Heart right ventricle (tissue), 16 donors: ENCODE results near the gene CD8A. TPM values are rescaled to one million over a fixed set of nuclear protein-coding genes. Genes with fewer than 3 reads are reported as not detected.

ENCODE experiments used
- ATAC-seq, 8 donors: fragments of 200-7000 bp; cut with Tn5 transposase; one replicate each; pipeline ENCODE4 v1.9.1; 2020; ENCODE audit warnings: mild to moderate bottlenecking in 8 of 8, moderate library complexity in 8 of 8, moderate number of reproducible peaks in 1 of 8
- DNase-seq, 2 donors: peaks; one replicate each; pipeline ENCODE4 v3.0.0-alpha.2; 2020
- H3K27ac ChIP-seq, 10 donors: fragments of 200-600 bp; sonication (generic) in 2 of 10; one replicate each; pipeline versions ENCODE4 v1.5.0 to v1.8.0; 2020 to 2022; ENCODE audit warnings: mild to moderate bottlenecking in 3 of 10
- H3K27me3 ChIP-seq, 7 donors: fragments of 200-600 bp; one replicate each; pipeline ENCODE4 v1.8.0; 2021 to 2022; ENCODE audit warnings: mild to moderate bottlenecking in 2 of 7
- H3K36me3 ChIP-seq, 9 donors: fragments of 200-600 bp; sonication (generic) in 1 of 9; one replicate each; pipeline versions ENCODE4 v1.5.0 to v1.8.0; 2020 to 2022; ENCODE audit warnings: mild to moderate bottlenecking in 2 of 9
- H3K4me1 ChIP-seq, 9 donors: fragments of 200-600 bp; sonication (generic) in 1 of 9; one replicate each; pipeline versions ENCODE4 v1.5.0 to v1.8.0; 2020 to 2022; ENCODE audit warnings: mild to moderate bottlenecking in 4 of 9
- H3K4me3 ChIP-seq, 10 donors: fragments of 200-600 bp; sonication (generic) in 2 of 10; one replicate each; pipeline versions ENCODE4 v1.5.0 to v1.8.0; 2020 to 2022; ENCODE audit warnings: mild to moderate bottlenecking in 7 of 10, moderate library complexity in 2 of 10
- H3K9me3 ChIP-seq, 11 donors: fragments of 200-600 bp in 10 of 11; sonication (generic) in 2 of 11; one replicate each; pipeline versions ENCODE4 v1.5.0 to v1.8.0; 2013 to 2022; ENCODE audit warnings: mild to moderate bottlenecking in 2 of 11, control low read depth in 1 of 11, moderate library complexity in 1 of 11
- WGBS, 2 donors: extraction: QIAGEN DNeasy Blood & Tissue Kit; methylation state at CpG; one replicate each; pipeline ENCODE4 v1.1.7; 2013; ENCODE audit warnings: inconsistent platforms in 1 of 2; 5-methylcytosine and 5-hydroxymethylcytosine counted together
- intact Hi-C, 10 donors: fragments of 100-400 bp; cut with DNase I; formaldehyde crosslinking; loops; one replicate each; pipeline versions ENCODE4 v1.11.1 to v1.14.2; 2022
- polyA plus RNA-seq, 2 donors: library from polyadenylated mRNA; stranded (reverse); fragments of 200-250 nt; gene quantifications; one replicate each; pipeline ENCODE4 v1.2.3, GENCODE V29; 2013
- total RNA-seq, 10 donors: library from RNA; stranded (reverse); fragmentation: NEBNext Ultra II Directional in 3 of 10; extraction: Animal tissue kit (Norgen Biotek cat#: 25700) in 3 of 10; gene quantifications; one replicate each; pipeline versions ENCODE4 v1.2.1 to v1.2.4, GENCODE V29; 2021 to 2023
- TF ChIP-seq, protein P1 (sequence below), 9 donors: fragments of 200-600 bp; sonication (generic) in 2 of 9; IDR thresholded peaks; one replicate each; pipeline versions ENCODE4 v1.5.0 to v1.8.0; 2021 to 2022; ENCODE audit warnings: antibody characterized with exemption in 9 of 9, mild to moderate bottlenecking in 5 of 9, moderate library complexity in 1 of 9
- donor health status: Arrhythmogenic right ventricular cardiomyopathy.
- donor health status: ischemic (EF 13 %, LVEDD 7.1; RV severe dilation, severe dysfunction).
- donor health status: healthy with polysubstance abuse.
- donor health status: DM: no; HTN: yes; CAD: no.
- donor health status: DM: no; HTN: no; CAD: no.
- donor health status: ischemic (EF 25% LVEDD 6.9; RV normal size, moderate dysfunction).
- donor health status: ischemic (EF 25% LVEDD 5.7; RV mildly dilated, moderate dysfunction).
- donor health status: healthy.
- donor health status: DM: yes; HTN: yes; CAD: no.
- donor health status: Ischemic cardiomyopathy.
- donor health status: ischemic (EF 35%, LVEDD 5.7; RV mildly dilated, moderate dysfunction).
- donor health status: nonischemic (EF 11% LVEDD 7.7; RV severe dilation, severe dysfunction).
- donor health status: DM: yes; HTN: yes; CAD: no.
- donor health status: PGD.
- donor health status: ischemic (EF 29% LVEDD 5.4; RV normal size, mild dysfunction).
- donor health status: nonischemic (EF 23%, LVEDD 6.1; RV moderate dilation, normal function).

The CD8A gene
- total and polyA plus RNA-seq, 12 donors = 0.19 to 11.8 (median 0.48) TPM; not detected in 1

DNA sequence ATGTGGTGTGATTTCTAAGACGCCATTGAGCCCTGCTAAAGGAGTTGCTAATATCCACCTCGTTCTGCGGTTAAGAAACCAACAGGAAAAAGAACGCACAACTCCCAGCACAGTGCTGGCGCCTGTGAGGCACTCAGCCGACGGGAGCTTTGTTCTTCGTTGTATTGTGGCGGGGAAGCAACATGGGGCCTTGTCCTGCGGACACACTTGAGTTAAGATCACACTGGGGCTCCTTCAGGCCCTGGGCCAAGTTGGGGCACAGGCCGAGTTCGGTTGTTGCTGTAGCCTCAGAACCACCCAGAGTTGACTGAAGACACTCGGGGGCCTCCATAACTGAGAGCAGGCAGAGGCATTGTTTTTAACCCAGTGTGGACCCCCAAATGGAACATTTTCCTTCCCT is 30.6 kb upstream of the CD8A start:
- H3K36me3 ChIP-seq = no peaks in the 10 kb centered on the region
- peaks cover 0 to 14% (median 6%) of the 10 kb centered on the region in 11 donors for H3K9me3 ChIP-seq
- intact Hi-C loops = no loop called here
- WGBS, 2 donors = 89 to 93% methylated on average over 13 of the region's 13 CpGs
- H3K4me3 ChIP-seq = no peak overlapping the region
- H3K27me3 ChIP-seq = peaks cover 0 to 18% (median 4%) of the 10 kb centered on the region in 7 donors
- TF ChIP-seq, protein P1, sequence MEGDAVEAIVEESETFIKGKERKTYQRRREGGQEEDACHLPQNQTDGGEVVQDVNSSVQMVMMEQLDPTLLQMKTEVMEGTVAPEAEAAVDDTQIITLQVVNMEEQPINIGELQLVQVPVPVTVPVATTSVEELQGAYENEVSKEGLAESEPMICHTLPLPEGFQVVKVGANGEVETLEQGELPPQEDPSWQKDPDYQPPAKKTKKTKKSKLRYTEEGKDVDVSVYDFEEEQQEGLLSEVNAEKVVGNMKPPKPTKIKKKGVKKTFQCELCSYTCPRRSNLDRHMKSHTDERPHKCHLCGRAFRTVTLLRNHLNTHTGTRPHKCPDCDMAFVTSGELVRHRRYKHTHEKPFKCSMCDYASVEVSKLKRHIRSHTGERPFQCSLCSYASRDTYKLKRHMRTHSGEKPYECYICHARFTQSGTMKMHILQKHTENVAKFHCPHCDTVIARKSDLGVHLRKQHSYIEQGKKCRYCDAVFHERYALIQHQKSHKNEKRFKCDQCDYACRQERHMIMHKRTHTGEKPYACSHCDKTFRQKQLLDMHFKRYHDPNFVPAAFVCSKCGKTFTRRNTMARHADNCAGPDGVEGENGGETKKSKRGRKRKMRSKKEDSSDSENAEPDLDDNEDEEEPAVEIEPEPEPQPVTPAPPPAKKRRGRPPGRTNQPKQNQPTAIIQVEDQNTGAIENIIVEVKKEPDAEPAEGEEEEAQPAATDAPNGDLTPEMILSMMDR (IDR thresholded peaks at IDR 0.05) = no peak
- peak overlapping the region in 1 of 10 donors; percentile 29 for H3K27ac ChIP-seq
- DNase-seq (no peak), ATAC-seq (no peak)
- H3K4me1 ChIP-seq = no peaks in the 10 kb centered on the region

DNA sequence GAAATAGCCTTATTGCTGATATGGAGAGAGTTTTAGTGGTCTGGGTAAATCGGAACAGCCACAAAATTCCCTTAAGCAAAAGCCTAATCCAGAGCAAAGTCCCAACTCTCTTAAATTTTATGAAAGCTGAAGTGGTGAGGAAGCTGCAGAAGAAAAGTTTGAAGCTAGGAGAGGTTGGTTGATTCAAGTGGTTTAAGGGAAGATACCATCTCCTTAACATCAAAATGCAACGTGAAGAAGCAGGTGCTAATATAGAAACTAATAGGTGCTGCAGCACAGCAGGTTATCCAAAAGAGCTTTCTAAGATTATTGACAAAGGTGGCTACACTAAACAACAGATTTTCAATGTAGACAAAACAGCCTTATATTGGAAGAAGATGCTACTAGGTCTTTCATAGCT is 28.2 kb upstream of the CD8A start:
- Histone ChIP-seq H3K4me1 (no peaks in the 10 kb centered on the region), H3K4me3 (no peak overlapping the region), H3K27ac (no peak overlapping the region), H3K9me3 (peaks cover 0 to 14% (median 6%) of the 10 kb centered on the region in 11 donors), H3K27me3 (peaks cover 0 to 28% (median 6%) of the 10 kb centered on the region in 7 donors), H3K36me3 (no peaks in the 10 kb centered on the region)
- TF ChIP-seq, protein P1 (IDR thresholded peaks at IDR 0.05) = no peak
- no peak for DNase-seq
- WGBS, 2 donors = 89 to 96% methylated on average over 2 of the region's 2 CpGs
- intact Hi-C loops = no loop called here
- ATAC-seq = no peak

DNA sequence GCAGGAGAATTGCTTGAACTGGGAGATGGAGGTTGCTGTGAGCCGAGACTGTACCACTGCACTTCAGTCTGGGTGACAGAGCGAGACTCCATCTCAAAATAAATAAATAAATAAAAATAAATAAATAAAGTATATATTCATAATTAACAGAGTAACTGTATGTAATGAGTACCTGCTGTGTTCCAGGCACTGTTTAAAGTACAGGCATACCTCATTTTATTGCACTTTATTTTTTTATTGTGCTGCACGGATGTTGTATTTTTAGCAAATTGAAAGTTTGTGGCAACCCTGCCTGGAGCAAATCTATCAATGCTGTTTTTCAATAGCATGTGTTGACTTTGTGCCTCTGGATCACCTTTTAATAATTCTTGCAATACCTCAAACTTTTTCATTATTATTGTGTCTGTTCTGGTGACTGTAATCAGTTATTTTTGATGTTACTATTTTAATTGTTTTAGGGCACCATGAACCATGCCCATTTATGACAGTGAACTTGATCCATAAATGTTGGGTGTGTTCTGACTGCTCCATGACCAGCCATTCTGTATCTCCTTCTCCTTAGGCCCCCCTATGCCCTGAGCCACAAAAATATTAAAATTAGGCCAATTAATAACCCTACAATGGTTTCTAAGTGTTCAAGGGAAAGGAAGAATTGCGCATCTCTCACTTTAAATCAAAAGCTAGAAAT is 27.5 kb upstream of the CD8A start:
- Histone ChIP-seq H3K4me1 (no peaks in the 10 kb centered on the region), H3K27ac (no peak overlapping the region), H3K9me3 (peaks cover 0 to 12% (median 6%) of the 10 kb centered on the region in 11 donors), H3K27me3 (peaks cover 0 to 35% (median 6%) of the 10 kb centered on the region in 7 donors), H3K4me3 (no peak overlapping the region), H3K36me3 (no peaks in the 10 kb centered on the region)
- intact Hi-C loops = no loop called here
- ATAC-seq (no peak), DNase-seq (no peak)
- TF ChIP-seq, protein P1 (IDR thresholded peaks at IDR 0.05) = no peak
- 92 to 96% methylated on average over 4 of the region's 4 CpGs for WGBS, 2 donors

DNA sequence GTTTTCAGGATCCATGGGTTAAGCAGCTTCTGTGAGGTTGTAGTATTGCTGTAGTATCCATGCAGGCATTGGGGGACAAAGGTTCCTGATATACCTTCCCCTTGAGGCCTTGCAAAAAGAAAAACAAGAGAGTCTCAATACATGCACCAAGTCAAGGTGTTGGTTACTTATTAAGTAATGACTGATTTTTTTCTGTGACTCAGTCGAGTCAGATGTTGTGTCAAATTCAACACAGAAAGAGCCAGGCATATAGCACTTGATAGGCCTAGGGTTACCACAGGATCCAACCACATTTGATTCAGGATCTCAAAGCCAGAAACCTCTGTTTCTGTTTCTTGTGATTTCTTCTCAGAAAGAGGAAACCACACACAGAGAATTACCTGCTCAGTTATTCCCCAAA is 24.9 kb upstream of the CD8A start:
- Histone ChIP-seq H3K9me3 (no peaks in the 10 kb centered on the region), H3K4me1 (no peaks in the 10 kb centered on the region), H3K27me3 (peaks cover 0 to 57% (median 25%) of the 10 kb centered on the region in 7 donors), H3K27ac (no peak overlapping the region), H3K4me3 (no peak overlapping the region), H3K36me3 (no peaks in the 10 kb centered on the region)
- ATAC-seq = no peak
- DNase-seq = no peak
- intact Hi-C loops = no loop called here
- 77 to 79% methylated on average over 1 of the region's 1 CpG for WGBS, 2 donors
- TF ChIP-seq, protein P1 (IDR thresholded peaks at IDR 0.05) = no peak
